GM21423 (cell line): ENCODE results near the gene GTPBP8.
A peak's percentile ranks its signal among the peaks of the same experiment; 100 is the strongest.

Experiments
- ATAC-seq: cut with Tn5 transposase; IDR thresholded peaks from one replicate; pipeline ENCODE4 v1.9.1; 2021; ENCODE audit warnings: mild to moderate bottlenecking, moderate library complexity; ENCODE audit not compliant: unreplicated experiment

Gene GTPBP8

DNA sequence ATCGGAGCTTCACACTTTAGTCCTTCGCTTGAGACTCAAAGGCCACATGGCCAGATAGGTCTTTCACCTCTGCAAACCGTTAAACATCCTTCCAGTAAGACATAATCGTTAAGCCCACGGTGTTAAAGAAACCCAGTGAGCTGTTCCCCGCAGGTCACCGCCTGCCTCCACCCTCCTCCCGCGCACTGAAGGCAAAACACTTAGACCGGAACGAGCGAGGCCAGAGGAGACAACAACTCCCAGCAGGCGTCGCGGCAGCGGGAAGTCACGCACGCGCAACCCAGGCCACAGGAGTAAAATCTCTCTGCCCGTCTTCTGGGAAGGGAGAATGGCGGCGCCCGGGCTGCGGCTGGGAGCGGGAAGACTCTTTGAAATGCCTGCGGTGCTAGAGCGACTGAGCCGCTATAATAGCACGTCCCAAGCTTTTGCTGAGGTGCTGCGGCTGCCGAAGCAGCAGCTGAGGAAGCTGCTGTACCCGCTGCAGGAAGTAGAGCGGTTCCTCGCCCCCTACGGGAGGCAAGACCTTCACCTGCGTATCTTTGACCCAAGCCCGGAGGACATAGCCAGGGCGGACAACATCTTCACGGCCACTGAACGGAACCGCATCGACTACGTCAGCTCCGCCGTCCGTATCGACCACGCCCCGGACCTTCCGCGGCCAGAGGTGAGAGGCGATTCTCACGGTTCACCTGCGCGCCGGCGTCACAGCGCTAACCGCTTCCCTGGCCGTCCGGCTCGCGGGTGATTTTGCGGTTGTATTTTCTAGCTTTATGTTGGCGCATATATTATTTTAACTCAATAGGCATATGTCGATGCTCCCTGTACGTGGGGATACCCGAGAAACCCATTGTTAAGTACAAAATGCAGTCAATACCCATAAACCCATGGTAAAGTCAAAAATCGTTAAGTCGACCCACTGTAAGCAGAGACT is at the start of gene GTPBP8:
TSS of gene GTPBP8 (plus strand) at position 313 of the 931 bp plus-strand sequence. CDS start at position 329, 16 bp downstream.
- ATAC-seq, result peak; percentile 93

DNA sequence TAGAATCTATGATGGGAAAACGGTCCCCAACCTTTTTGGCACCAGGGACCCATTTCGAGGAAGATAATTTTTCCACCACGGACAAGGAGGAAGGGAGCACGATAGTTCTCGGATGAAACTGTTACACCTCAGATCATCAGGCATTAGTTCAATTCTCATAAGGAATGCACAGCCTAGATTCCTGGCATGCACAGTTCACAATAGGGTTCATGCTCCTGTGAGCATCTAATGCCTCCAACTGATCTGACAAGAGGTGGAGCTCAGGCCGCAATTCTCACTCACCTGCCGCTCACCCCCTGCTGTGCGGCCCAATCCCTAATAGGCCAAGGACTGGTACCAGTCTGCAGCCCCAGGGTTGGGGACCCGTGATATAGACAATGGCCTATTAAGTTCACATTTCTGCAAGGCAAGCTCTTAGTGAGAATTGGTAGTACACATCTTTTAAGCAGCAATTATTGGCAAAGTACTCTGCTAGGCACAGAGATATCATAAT is 42.4 kb upstream of the GTPBP8 start:
- no peak for ATAC-seq

DNA sequence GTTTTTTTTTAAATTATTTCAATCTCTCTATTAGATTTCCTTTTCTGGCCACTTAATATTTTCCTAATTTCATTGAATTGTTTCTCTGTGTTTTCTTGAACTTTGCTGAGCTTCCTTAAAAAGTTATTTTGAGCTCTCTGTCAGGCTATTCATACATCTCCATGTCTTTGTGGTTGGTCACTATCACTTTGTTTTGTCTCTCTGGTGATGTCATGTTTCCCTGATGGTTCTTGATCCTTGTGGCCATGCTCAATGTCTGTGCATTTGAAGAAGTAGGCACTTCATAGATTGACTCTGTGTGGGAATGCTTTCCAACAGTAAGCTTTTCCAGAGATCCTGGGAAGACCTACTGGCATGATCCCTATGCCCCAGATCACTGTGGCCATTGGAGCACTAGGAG is 34.4 kb upstream of the GTPBP8 start:
- ATAC-seq, result no peak

DNA sequence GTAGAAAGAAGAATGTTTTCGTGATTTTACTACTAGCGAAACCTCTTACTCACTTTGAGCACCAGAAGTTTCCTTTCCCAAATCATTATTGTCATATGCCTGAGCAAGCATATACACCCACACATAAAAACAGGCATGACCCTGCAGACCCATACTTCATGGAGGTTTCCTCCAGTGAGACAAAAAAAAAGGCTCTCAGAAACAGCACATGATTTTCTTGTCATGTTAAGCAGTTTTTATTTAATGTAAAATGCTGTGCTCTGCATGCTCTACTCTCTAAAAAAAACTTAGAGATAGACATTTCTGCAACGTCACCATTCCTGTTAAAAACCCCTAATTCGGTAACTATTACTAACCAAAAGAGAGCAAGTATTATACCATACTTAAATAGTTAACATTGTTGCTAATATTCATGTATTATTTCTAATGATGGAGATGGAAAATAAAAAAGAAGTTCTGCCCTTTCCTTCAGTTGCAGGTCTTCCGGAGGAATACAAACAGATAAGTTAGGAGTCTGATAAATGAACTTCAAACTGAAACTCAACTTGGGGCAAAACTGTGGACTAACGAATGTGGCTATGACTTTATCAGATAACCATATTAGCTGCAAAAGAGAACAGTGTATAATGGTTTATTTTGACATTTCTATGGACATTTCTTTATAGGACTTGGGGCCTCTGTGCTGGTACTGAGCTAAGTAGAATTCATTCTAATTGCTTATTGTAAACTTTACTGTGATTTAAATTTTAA is 31.8 kb upstream of the GTPBP8 start:
- ATAC-seq, result no peak

- ATAC-seq, result no peak
Observed at GRCh38 chr3:112963683-112964082, 27.1 kb upstream of the GTPBP8 start.

GRCh38 chr3:112965656-112966055 is 25.1 kb upstream of the GTPBP8 start:
- no peak for ATAC-seq

GRCh38 chr3:112966633-112967032 is 24.2 kb upstream of the GTPBP8 start:
- ATAC-seq, result no peak

DNA sequence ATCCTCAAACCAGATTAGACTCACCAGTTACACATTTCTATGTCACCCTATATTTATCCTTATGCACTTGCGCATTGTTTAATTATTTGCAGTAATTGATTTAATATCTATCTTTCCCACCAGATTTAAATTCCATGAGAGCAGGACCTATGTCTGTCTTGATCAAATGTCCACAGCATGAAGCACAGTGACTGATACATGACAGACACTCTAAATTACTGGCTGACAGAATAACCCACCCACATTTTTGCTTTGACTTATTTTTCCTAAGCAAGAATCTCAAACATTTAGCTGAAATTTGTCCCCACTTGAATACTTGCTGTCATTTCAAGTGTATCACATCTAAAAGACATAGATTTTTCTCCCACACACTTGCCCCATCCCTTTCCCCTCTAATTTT is 23.4 kb upstream of the GTPBP8 start:
- no peak for ATAC-seq

DNA sequence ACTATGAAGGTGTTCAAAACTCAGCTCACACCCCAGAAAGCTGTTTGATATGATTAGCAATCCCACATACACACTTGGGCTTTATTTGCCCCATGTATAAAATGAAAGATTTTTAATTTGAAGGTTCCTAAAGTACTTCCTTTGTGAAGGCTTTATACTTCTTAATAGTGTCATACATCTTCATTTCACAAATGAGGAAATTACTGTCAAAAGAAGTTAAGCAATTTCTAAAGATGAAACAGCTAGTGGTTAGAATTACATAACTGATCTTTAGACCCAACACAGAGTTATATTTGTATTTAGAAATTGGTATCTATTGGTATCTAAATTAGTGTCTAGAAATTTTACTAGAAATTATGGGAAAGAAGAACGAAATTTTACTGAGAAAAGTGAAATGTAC is 23.0 kb upstream of the GTPBP8 start:
- no peak for ATAC-seq

- no peak for ATAC-seq
Observed at GRCh38 chr3:112972158-112972557, 18.6 kb upstream of the GTPBP8 start.

GRCh38 chr3:112973325-112974177 is 17.2 kb upstream of the GTPBP8 start:
- ATAC-seq, result peak; percentile 86

- peak; percentile 21 for ATAC-seq
Observed at GRCh38 chr3:112974178-112974517, 16.6 kb upstream of the GTPBP8 start.

- ATAC-seq, result no peak
Observed at GRCh38 chr3:112974894-112975293, 15.9 kb upstream of the GTPBP8 start, which contains the start of gene CD200R1. Gene CD200R1, minus strand, starts transcription at chr3:112975103. Its CDS starts 246 bp downstream, at chr3:112974857.

DNA sequence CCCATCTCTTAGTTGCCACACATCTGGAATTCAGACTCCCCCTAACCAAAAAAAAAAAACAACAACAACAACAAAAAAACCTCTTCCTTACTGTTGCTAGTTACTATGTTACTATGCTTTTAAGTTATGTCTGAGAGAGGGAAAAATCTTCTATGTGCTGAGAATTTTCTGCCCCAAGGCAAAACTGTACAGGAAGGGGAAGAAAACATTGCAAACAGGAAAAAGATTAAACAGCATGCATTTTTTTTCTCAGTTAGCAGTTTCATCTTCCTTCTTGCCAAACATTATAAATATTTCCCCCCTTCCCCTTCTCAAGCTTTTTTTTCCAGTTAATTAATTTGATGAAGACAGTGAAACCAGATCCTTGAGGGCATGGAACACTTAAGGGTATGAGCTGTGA is 14.8 kb upstream of the GTPBP8 start:
- ATAC-seq, result no peak

GRCh38 chr3:112976953-112977352 is 13.8 kb upstream of the GTPBP8 start:
- ATAC-seq, result no peak

- ATAC-seq, result no peak
Observed at GRCh38 chr3:112979244-112979832, 11.4 kb upstream of the GTPBP8 start.

GRCh38 chr3:112980080-112980479 is 10.7 kb upstream of the GTPBP8 start:
- no peak for ATAC-seq

GRCh38 chr3:112982710-112983109 is 8.1 kb upstream of the GTPBP8 start:
- no peak for ATAC-seq

DNA sequence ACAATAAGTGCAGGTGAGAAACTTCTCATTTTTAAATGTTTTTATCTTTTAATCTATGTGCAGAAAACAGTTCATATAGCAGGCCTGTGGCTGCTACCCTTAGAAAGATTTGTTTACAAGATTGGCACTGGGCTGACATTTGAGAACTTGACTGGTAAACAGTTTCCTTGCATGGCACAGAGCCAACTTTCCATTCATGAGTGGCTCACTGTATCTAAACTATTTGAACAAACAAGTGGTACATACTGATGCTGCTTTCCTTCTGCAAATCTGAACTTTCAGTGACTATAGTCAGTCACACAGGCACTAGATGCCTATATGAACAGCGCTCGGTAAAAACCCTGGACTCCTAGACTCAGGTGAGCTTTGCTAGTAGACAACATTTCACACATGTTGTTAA is 6.3 kb upstream of the GTPBP8 start:
- ATAC-seq, result no peak

GRCh38 chr3:112987710-112988334 is 3.0 kb upstream of the GTPBP8 start:
- ATAC-seq, result no peak
